ENCODE measurements around the gene ECM1. TPM values are rescaled to one million over a fixed set of nuclear protein-coding genes. Genes with fewer than 3 reads are reported as not detected.

Gene ECM1
- total and polyA plus RNA-seq, 2 of the 8 experiments (the other 6 are each of a cell fraction or from before 2014, with no cell fraction given): 0.95 to 0.98 TPM

DNA sequence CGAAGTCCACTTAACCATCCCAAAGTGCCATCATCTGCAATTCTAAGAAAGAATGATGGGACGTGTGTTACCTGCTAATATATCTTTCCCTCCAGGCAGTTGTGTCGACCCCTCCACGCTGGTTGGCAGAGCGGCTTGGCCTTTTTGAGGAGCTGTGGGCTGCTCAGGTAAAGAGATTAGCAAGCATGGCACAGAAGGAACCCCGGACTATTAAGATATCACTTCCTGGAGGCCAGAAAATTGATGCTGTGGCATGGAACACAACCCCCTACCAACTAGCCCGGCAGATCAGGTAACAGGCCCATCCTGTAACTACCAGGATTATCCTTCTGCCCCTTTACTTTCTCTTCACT is 20.2 kb upstream of the ECM1 start (continued):
- TF ChIP-seq, protein P1, sequence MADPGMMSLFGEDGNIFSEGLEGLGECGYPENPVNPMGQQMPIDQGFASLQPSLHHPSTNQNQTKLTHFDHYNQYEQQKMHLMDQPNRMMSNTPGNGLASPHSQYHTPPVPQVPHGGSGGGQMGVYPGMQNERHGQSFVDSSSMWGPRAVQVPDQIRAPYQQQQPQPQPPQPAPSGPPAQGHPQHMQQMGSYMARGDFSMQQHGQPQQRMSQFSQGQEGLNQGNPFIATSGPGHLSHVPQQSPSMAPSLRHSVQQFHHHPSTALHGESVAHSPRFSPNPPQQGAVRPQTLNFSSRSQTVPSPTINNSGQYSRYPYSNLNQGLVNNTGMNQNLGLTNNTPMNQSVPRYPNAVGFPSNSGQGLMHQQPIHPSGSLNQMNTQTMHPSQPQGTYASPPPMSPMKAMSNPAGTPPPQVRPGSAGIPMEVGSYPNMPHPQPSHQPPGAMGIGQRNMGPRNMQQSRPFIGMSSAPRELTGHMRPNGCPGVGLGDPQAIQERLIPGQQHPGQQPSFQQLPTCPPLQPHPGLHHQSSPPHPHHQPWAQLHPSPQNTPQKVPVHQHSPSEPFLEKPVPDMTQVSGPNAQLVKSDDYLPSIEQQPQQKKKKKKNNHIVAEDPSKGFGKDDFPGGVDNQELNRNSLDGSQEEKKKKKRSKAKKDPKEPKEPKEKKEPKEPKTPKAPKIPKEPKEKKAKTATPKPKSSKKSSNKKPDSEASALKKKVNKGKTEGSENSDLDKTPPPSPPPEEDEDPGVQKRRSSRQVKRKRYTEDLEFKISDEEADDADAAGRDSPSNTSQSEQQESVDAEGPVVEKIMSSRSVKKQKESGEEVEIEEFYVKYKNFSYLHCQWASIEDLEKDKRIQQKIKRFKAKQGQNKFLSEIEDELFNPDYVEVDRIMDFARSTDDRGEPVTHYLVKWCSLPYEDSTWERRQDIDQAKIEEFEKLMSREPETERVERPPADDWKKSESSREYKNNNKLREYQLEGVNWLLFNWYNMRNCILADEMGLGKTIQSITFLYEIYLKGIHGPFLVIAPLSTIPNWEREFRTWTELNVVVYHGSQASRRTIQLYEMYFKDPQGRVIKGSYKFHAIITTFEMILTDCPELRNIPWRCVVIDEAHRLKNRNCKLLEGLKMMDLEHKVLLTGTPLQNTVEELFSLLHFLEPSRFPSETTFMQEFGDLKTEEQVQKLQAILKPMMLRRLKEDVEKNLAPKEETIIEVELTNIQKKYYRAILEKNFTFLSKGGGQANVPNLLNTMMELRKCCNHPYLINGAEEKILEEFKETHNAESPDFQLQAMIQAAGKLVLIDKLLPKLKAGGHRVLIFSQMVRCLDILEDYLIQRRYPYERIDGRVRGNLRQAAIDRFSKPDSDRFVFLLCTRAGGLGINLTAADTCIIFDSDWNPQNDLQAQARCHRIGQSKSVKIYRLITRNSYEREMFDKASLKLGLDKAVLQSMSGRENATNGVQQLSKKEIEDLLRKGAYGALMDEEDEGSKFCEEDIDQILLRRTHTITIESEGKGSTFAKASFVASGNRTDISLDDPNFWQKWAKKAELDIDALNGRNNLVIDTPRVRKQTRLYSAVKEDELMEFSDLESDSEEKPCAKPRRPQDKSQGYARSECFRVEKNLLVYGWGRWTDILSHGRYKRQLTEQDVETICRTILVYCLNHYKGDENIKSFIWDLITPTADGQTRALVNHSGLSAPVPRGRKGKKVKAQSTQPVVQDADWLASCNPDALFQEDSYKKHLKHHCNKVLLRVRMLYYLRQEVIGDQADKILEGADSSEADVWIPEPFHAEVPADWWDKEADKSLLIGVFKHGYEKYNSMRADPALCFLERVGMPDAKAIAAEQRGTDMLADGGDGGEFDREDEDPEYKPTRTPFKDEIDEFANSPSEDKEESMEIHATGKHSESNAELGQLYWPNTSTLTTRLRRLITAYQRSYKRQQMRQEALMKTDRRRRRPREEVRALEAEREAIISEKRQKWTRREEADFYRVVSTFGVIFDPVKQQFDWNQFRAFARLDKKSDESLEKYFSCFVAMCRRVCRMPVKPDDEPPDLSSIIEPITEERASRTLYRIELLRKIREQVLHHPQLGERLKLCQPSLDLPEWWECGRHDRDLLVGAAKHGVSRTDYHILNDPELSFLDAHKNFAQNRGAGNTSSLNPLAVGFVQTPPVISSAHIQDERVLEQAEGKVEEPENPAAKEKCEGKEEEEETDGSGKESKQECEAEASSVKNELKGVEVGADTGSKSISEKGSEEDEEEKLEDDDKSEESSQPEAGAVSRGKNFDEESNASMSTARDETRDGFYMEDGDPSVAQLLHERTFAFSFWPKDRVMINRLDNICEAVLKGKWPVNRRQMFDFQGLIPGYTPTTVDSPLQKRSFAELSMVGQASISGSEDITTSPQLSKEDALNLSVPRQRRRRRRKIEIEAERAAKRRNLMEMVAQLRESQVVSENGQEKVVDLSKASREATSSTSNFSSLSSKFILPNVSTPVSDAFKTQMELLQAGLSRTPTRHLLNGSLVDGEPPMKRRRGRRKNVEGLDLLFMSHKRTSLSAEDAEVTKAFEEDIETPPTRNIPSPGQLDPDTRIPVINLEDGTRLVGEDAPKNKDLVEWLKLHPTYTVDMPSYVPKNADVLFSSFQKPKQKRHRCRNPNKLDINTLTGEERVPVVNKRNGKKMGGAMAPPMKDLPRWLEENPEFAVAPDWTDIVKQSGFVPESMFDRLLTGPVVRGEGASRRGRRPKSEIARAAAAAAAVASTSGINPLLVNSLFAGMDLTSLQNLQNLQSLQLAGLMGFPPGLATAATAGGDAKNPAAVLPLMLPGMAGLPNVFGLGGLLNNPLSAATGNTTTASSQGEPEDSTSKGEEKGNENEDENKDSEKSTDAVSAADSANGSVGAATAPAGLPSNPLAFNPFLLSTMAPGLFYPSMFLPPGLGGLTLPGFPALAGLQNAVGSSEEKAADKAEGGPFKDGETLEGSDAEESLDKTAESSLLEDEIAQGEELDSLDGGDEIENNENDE (IDR thresholded peaks at IDR 0.05; ENCODE audit: insufficient replicate concordance, low read length): no peak
- TF ChIP-seq CHD1 (IDR thresholded peaks at IDR 0.05; ENCODE audit: low read depth, low read length) (no peak), POLR2AphosphoS5 (IDR thresholded peaks at IDR 0.05; ENCODE audit: low read depth, low read length) (no peak), MAFK (IDR thresholded peaks at IDR 0.05; ENCODE audit: low read depth, low read length) (no peak), HDAC2 (IDR thresholded peaks at IDR 0.05; ENCODE audit: borderline replicate concordance in 1 of 2, low read depth in 2 of 2, low read length in 2 of 2) (no peak), POLR2A (IDR thresholded peaks at IDR 0.05; ENCODE audit: control extremely low read depth in 1 of 2, low read depth in 2 of 2, low read length in 2 of 2) (no peak), SIX5 (IDR thresholded peaks at IDR 0.05; ENCODE audit: low read depth, low read length) (no peak), SRF (IDR thresholded peaks at IDR 0.05; ENCODE audit: low read depth, low read length) (no peak), HDAC6 (IDR thresholded peaks at IDR 0.05; ENCODE audit: low read depth, low read length) (no peak)
